ENCODE data around the gene VAMP2. TPM values are rescaled to one million over a fixed set of nuclear protein-coding genes. Genes with fewer than 3 reads are reported as not detected.
"Not testable (repeated sequence)": the region's sequence is repeated elsewhere in the genome, so short reads cannot be mapped to it uniquely, and the experiment has no call there.

The VAMP2 gene
- total RNA-seq, 1 experiment from 2014 or later: 2.0 TPM

DNA sequence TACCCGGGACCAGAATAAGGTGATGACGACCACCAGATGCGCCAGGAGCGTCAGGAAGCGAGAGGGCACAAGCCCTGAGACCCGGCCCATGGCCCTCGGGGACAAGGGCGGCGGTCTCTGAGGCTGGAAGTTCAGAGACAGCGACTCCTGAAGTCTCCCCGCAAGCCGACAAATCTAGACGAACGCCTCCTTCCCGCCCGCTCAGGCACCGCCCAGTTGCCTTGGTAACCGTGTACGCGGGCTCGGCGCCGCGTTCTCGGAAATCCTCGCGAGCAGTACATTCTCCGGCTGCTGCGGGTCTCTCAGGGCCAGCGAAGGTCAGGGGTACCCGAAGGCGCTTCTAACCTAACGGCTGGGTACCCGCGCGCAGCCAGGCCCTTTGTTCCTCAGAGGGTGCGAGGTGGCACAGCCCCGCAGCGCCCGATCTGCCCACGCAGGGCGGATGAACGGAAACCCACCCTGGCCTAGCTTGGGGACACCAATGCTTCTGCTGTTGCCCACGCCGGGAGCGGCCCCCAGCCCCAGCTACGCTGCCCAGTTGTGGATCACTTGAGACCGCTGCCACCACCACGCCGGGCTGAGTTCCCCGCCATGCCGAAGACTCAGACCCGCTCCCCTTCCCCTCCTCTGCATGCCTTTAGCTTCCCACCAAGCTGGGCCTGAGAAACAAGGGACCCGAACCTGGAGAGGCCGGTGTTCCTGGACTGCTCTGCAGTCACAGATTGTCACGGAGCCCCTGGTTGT is 13.6 kb upstream of the VAMP2 start, which contains the start of gene TMEM107:
Gene TMEM107, minus strand, starts transcription at position 184 of the 744 bp plus-strand sequence. Its CDS starts 94 bp downstream, at position 90.
- peak; percentile 82 for DNase-seq (ENCODE audit: low read depth)

DNA sequence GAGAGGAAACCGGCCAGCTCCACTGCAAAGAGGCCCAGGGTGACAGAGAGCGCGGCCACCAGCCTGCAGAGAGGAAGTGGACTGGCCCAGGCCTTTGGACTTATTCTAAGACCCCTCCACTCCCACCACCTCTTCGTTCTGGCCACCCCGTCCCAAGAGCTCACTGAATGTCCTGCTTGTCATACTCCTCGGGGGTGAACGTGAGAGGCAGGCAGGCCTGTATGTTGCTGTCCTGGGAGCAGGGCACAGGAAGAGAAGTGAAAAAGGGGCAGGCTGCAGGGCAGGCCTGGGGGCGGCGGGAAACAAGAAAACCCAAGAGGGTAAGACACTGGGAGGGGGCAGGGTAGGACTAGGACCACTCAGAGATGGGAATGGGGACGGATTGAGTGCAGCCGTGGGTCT is 13.0 kb upstream of the VAMP2 start:
- no peak for DNase-seq (ENCODE audit: low read depth)

DNA sequence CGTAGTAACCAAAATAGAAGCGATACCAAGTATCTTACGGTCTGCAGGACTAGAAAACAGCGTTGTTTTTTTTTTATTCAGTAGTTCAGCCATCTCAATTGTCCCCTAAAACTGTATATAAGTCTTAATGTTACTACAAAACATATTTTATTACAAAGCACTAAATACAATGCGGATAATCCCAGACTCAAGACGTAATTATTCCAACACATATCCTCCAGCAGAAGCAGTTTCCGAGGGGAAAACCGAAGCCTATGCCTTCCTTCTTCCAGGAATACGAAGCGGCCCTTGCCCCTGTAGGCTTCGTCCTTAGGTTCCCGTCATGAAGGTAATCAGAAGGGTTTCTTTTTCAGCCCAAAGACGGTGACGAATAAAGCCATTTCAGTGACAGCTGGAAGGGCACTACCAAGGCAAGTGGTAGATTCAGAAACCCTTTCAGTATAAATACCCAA is 11.1 kb upstream of the VAMP2 start:
- no peak for DNase-seq (ENCODE audit: low read depth)

DNA sequence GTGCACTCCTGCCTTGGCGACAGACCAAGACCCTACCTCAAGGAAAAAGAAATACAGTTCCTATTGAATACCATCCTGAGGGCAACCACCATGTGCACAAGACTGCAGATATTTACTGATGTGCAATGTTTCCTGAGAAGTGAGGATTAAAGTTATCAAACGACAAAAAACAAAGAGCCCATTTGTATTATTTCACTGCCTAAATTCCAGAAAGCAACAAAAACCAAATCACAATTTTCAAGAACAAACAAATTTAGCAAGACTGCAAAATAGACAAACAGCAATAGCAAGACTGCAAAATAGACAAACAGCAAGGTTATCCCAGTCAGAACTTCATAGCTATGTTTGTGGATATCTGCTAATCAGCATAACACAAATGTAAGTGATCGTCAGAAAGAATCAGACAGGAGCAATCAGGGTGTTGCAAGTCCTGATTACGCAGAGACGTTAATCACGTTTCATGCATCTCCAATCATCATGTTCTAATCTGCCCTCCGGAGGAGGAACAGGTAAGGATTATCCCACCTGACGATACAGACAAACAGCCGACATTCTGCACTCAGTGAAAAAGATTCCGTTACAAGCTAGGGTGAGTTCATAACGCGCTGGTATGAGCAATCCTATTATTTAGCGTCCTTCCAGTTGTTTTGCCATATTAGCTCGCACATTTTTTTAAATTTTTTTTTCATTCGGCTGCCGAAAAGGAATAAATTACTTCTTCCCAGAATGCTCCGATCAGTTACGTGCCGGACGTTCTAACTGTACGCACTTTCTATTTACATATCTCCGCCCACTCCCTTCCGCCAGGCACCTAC is 10.5 kb upstream of the VAMP2 start:
- peak; percentile 98 for DNase-seq (ENCODE audit: low read depth)

DNA sequence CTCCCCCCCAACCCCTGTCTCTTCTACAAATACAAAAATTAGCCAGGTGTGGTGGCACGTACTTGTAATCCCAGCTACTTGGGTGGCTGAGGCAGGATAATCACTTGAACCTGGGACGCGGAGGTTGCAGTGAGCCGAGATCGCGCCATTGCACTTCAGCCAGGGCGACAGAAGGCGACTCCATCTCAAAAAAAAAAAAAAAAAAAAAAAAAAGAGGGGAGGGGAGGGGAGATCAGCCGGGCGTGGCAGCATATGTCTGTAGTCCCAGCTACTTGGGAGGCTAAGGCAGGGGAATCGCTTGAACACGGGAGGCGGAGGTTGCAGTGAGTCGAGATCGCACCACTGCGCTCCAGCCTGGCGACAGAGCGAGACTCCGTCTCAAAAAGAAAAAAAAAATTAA is 7.4 kb upstream of the VAMP2 start:
- not testable (repeated sequence) for DNase-seq (ENCODE audit: low read depth)

DNA sequence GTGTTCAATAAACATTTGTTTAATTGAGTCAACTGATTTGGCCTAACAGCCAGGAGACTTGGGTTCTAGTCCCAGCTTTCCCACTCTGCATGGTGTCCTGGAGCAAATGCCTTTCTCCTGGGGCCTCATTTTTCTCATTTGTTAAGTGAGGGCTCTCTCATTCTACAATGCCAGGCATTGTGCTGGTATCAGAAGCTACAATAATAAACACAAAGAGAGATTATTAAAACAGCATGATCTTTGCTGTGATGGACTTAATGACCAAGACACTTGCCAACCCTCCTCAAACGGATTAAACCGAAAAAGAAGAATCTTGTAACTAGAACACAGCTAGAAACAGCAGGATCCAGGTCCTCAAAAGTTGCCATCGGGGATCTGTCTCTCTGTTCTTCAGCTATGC is 4.8 kb upstream of the VAMP2 start:
- DNase-seq (ENCODE audit: low read depth): no peak

DNA sequence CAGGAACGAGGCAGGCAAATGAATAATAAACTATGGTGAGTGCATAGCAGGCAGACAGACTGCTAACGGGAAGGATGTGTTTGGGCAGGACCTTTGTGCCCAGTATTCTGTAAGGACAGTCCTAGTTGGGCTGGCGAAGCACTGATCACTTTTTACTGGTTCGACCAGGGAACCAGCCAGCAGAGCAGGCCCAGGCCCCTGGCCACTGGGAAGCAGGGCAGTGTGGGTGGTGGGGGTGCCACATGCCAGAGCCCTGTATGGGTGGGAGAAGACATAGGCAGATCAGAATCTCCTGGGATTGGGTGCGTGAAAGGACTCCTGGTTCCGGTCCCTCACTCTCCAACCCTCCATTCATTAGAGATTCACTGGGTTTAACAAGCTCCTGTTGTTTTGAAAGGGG is 4.0 kb upstream of the VAMP2 start:
- DNase-seq (ENCODE audit: low read depth): no peak

DNA sequence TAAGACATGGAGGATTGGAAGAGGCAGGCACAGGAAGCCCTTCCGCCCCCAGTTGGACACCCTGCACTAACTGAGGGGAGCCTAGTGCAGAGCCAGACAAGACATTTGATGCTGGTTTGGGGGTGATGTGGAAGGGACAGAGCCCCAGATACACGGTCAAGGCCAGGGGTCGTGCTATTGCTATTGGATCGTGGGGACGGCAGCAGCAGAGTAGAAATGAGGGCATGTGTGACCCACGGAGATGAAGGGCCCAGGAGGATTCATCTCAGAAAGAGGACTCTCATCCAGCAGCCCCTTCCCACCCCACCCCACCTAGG is 2.0 kb upstream of the VAMP2 start:
- DNase-seq (ENCODE audit: low read depth): no peak

DNA sequence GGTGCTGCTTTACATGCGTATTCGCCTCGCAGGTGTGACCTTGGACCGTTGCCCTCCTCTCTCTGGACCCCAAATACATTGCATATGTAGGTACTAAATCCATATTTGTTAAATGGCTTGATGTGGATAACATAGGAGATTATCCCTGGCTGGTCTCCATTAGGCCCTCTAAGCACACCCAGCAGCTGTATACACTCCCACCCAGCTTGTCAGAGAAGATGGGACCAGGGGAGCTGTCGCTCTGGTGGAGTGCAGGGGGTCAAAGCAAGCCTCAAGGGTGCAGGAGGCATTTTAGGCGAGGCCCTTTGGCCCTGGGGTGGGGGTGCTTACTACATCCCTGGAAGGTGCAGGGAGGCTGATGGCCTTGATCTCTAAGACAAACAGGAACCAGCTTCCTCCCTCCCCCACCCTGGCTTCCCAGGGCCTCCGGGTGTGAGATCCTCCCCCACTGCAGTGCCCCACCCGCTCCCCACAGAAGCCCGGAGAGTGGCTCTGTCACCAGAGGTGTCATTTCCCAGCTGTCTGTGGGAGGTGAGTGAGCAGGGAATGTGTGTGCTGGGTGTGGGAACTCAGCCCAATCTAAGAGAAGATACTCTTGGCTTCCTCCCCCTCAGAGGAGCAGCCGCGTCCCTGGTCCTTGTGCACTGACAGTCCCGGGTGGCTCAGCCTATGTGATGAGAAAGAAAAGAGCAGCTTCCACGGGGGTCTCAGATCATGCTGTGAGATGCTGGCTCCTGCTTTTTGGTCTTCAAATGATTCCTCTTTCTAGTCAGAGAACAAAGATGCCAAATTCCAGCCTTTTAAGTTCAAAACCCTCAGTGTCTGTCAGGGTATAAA is 1.4 kb upstream of the VAMP2 start:
- DNase-seq (ENCODE audit: low read depth): peak; percentile 77

DNA sequence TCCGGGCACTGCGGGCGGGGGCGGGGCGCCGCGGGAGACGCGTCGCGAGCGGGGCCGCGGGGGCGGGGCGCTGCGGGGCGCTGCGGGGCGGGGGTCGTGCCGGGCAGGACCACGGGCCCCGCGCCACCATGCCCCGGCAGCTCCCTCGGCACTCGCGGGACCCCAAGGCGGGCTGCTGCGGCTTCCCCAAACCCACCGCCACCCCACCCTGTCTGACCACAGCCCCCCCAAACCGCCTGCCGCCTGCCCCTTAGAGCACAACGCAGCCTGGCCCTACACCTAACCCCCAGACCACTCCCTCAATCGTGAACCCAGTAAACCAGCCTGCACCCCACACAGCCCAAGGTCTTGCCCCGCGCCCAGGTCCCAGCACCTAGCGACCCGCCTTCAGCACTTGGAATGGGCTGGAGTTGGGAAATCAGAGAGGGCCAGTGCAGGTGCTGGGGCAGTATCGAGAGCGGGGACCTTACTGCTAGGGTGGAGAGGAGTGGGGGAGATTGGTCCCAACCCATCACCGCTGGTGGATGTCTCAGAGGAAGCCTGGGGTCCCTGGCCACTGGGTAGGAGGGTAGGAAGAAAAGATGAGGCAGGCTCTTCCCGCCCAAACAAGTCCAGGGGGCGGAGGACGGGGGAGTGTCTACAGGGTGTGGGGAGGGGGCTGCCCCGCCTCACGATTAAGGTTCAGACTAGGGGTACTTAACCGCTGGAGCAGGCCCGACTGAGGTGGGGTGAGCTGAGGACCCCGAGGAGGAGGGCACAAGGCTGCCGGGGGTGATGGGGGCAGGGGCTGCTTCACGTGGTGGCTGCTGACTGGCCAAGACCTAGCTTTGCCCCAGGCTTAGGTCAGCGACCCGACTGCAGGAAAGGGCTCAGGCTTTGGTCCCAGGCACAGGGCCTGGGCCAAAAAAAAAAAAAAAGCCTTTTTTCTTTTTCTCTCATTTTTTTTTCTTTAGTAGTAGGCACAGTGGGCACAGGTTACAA is 539 bp upstream of the VAMP2 start:
- DNase-seq (ENCODE audit: low read depth): no peak

DNA sequence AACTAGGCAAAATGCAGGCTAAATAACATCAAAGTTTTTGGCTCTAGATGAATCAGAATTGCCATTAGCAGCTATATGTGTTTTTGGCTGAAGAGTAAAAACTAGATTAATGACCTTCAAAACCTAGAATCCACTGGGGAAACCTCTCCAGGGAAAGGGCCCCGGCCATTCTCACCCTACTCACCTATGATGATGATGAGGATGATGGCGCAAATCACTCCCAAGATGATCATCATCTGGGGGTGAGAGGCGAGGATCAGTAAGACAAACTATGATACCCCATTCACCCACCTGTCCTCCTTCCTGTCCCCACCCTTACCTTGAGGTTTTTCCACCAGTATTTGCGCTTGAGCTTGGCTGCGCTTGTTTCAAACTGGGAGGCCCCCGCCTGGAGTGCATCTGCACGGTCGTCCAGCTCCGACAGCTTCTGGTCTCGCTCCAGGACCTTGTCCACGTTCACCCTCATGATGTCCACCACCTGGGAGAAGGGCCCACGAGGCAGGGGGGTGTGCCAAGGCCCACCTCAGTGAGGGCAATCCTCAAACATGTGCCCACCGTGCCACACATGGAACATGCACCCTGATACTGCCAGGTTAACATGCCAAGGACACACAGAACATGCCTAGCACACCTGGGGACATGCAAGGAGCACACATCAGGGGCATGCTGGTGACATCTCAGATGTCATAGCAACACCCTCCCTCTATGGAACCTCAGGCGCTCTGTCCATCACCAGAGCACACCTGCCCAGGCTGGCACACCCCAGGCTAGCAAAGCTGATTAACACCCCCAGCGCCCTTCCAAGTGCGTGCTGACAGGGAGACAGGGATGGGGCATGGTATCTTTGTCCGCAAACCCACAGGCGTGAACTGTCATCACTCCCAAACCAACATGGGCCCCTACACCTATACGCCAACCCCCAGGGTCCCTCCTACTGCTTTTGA is 1.2 kb downstream of the VAMP2 start:
- DNase-seq (ENCODE audit: low read depth): no peak

DNA sequence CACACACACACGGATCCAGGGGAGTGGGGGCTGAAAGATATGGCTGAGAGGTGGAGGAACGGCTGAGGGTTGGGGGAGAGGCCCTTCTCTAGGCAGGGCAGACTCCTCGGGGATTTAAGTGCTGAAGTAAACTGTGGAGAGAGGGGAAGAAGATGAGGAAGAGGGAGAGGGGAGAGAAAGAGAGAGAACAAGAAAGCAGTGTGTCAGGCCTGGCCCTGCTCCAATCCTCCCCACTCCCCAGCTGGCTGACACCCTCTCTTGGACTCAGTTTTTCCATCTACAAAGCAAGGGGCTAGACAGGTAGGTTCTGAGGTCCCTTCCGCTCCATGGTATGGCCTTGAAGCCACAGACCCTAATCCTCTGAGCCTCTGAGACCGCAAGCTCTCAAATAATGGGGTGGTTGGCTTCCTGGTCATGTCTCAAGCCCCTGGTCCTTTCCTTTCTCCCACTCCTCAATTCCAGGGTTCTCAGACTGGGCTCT is 2.0 kb downstream of the VAMP2 start:
- DNase-seq (ENCODE audit: low read depth): no peak

DNA sequence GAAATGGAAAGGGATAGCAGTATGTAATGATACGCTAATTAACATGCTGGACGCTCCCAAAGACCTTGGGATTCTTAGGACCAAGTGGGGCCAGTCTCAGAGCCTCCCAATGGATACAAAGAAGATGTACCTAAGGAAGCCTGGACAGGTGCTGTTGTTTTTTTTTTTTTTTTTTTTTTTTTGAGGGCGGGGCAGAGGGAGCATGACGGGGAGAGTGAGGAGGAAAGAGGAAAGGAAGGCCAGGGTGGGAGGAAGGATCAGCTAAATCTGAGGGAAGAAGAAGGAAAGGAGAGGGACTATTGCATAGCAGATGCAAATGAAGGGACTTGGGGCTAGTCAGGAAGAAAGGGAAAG is 2.5 kb downstream of the VAMP2 start:
- DNase-seq (ENCODE audit: low read depth): no peak

DNA sequence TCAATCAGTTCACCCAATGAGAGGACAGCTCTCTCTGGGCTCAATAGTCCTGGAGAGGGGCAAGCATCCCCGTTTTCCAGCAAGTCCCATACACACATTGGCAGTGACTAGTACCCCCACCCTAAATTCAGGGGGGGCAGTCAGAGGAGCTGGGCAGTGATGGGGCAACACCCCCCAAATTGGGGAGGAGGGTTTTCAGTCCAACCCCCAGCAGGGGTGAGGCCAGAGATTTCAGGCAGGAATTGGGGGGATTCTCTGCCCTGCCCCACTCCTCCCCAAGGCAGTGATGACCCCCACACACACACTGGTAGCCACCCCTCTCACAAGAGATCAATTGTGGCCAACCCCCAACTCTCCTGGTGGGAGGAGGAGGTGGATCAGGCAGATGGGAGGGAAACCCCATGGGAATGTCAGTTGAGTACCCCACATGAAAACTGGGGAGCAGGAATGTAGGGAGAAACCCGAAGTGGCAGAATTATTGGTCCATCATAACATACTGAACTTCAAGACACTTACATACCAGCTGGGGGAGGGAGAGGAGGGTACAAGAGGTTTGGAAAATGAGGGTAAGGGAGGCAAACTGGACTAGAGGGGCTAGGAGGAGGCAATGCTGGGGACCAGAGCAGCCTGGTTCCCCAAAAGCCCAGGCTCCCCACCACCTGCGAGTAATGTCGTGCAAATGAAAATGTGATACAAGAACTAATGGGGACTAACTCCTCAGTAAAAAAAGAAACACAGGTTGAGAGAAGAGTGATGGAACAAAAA is 3.1 kb downstream of the VAMP2 start:
- no peak for DNase-seq (ENCODE audit: low read depth)

DNA sequence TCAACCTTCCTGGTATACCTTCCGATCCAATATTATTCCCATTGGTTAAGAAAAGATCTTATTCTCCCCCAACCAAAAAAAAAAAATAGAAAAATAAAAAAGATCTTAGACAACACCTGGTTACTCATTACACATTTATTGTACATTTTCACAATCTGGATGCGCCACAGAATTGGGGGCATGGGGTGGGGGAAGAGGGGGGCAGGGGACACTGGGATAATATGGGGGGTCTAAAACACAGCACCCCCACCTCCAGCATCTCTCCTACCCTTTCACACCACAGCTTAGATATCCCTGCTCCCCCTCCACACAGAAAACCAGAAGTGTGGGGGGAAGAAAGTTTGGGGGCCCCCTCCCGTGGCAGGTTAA is 3.7 kb downstream of the VAMP2 start:
- DNase-seq (ENCODE audit: low read depth): no peak

DNA sequence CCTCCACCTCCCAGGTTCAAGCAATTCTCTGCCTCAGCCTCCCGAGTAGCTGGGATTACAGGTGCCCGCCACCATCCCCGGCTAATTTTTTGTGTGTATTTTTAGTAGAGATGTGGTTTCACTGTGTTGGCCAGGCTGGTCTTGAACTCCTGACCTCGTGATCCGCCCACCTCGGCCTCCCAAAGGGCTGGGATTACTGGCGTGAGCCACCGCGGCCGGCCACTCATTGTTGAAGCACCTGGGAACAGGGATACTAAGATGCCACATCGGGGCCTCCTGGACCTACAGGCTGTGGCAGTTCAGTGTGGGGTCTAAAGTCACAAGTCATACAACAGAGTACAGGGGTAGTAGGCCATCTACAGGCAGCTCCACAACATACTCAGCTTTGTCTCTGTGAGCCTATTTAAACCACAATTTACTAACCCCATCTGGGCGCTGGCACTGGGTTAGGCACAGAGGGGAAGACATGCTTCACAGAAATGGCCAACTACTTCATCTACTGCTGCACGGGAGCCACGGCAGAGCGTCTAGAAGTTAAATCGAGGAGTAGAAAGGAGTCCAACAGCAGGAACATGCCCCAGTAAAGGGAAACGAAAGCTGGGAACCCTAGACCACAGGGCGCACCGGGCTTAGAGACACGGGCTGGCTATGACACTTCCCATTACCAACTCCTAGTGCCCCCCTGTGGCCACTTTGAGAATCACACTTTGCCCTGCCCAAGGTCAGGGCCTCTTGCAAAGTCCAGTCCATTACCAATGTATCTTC is 4.3 kb downstream of the VAMP2 start:
- peak; percentile 79 for DNase-seq (ENCODE audit: low read depth)

DNA sequence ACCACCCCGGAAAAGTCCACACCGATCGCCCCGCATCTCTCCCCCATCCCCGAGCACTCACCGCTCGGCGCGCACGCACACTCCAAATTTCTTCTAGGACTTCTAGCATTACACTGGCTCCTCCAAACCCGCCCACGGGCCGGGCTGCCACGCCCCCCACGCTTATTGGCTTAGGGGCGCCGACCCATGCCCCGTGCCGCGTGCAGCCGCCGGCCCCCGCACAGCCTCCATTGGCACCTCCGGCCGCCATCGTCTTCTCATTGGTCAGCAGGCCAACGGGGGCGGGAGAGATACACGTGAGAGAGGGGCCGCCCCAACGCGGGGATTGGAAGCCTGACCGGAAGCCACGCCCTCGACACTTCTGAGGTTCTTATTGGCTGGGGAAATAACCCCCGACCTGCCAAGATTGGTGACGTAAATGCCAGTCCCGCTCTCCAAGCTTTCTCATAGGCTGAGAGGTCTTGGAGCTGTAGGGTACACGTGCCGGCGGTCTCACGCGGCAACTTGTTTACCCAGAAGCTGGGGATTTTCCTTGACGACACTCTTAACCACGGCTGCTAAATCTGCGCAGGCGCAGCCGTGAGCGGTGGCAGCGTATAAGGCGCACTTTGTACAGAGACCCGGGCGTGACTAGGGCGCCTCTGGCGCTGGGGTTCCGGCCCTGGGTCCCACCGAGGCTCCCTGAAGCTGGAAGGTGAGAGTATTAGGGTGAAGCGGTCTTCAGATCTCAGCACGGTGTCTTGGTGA is 6.3 kb downstream of the VAMP2 start:
- DNase-seq (ENCODE audit: low read depth): peak; percentile 100

DNA sequence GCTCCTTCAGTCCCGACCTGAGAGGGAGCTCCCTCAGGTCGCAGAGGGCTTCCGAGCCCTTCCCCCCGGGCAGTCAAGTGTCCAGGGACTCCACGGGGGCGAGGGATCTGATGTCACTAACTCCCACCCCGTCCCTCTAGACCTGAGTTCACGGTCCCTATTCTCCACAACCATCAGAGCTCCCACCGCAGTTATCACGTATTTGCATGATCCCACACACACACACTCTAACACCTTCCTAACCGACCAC is 6.8 kb downstream of the VAMP2 start:
- DNase-seq (ENCODE audit: low read depth): no peak

Measured in RPMI7951 (cell line).